GM12874 (cell line): ENCODE data around the gene PDZK1.

ENCODE experiments used
- CTCF ChIP-seq: IDR thresholded peaks from 2 replicates; pipeline ENCODE4 v1.5.1; 2011; ENCODE audit warnings: low read depth, mild to moderate bottlenecking, control low read depth, low read length, moderate library complexity; ENCODE audit not compliant: insufficient read depth

Gene PDZK1

GRCh38 chr1:145690587-145691558 is 16.3 kb downstream of the PDZK1 start:
- no peak for TF ChIP-seq CTCF

- TF ChIP-seq CTCF = no peak
Observed at GRCh38 chr1:145689922-145690321, 17.2 kb downstream of the PDZK1 start.

- TF ChIP-seq CTCF = no peak
Observed at GRCh38 chr1:145688924-145689323, 18.2 kb downstream of the PDZK1 start.

- TF ChIP-seq CTCF = no peak
Observed at GRCh38 chr1:145688328-145688727, 18.8 kb downstream of the PDZK1 start.
